GM19099 (cell line): ENCODE results near the gene ARSK.

ENCODE experiments used
- POLR2A ChIP-seq: IDR thresholded peaks from 3 replicates; pipeline ENCODE4 v1.6.1; 2011; ENCODE audit warnings: low read depth; ENCODE audit not compliant: insufficient read length; ENCODE audit errors: extremely low read depth

The ARSK gene

GRCh38 chr5:95609711-95610110 is 54.8 kb downstream of the ARSK start:
- TF ChIP-seq POLR2A, result no peak

GRCh38 chr5:95610546-95610945 is 55.6 kb downstream of the ARSK start:
- TF ChIP-seq POLR2A, result no peak

- no peak for TF ChIP-seq POLR2A
Observed at GRCh38 chr5:95611396-95611795, 56.5 kb downstream of the ARSK start.

DNA sequence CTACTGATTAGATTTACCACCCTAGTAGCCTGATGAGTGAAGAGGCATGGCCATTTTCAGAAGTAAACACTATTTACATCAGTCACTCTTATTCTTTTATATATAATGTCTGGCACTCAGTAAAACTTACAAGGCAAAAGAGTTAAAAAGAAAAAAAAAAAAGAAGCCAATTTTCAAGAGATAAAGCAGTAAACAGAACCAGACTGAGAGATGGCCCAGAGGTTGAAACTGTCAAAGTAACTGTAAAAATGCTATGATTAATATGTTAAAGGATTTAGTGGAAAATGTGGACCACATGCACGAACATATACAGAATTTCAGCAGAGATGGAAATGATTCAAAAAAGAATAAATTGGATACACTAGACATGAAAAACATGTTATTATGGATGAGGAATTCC is 58.6 kb downstream of the ARSK start:
- TF ChIP-seq POLR2A, result no peak

- no peak for TF ChIP-seq POLR2A
Observed at GRCh38 chr5:95615164-95615467, 60.2 kb downstream of the ARSK start.

GRCh38 chr5:95617057-95617456 is 62.2 kb downstream of the ARSK start:
- TF ChIP-seq POLR2A, result no peak

- no peak for TF ChIP-seq POLR2A
Observed at GRCh38 chr5:95619096-95619495, 64.2 kb downstream of the ARSK start.

GRCh38 chr5:95619514-95620029 is 64.7 kb downstream of the ARSK start:
- TF ChIP-seq POLR2A, result no peak

DNA sequence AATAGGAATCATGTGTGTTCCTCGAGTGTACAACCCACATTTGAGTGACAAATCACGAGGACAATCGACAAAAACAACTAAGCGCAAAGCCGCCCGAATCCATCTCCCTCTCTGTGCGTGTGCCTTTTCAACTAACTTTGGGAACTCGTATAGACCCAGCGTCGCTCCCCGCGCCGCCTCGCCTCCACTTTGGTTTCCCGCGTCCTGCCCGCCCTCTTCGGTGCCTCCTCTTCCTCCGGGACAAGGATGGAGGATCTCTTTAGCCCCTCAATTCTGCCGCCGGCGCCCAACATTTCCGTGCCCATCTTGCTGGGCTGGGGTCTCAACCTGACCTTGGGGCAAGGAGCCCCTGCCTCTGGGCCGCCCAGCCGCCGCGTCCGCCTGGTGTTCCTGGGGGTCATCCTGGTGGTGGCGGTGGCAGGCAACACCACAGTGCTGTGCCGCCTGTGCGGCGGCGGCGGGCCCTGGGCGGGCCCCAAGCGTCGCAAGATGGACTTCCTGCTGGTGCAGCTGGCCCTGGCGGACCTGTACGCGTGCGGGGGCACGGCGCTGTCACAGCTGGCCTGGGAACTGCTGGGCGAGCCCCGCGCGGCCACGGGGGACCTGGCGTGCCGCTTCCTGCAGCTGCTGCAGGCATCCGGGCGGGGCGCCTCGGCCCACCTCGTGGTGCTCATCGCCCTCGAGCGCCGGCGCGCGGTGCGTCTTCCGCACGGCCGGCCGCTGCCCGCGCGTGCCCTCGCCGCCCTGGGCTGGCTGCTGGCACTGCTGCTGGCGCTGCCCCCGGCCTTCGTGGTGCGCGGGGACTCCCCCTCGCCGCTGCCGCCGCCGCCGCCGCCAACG is 65.3 kb downstream of the ARSK start, which contains the start of gene GPR150:
GPR150 (plus strand) TSS at position 58 of the 840 bp plus-strand sequence; CDS start at position 247, 189 bp downstream.
- peak; percentile 42 for TF ChIP-seq POLR2A

DNA sequence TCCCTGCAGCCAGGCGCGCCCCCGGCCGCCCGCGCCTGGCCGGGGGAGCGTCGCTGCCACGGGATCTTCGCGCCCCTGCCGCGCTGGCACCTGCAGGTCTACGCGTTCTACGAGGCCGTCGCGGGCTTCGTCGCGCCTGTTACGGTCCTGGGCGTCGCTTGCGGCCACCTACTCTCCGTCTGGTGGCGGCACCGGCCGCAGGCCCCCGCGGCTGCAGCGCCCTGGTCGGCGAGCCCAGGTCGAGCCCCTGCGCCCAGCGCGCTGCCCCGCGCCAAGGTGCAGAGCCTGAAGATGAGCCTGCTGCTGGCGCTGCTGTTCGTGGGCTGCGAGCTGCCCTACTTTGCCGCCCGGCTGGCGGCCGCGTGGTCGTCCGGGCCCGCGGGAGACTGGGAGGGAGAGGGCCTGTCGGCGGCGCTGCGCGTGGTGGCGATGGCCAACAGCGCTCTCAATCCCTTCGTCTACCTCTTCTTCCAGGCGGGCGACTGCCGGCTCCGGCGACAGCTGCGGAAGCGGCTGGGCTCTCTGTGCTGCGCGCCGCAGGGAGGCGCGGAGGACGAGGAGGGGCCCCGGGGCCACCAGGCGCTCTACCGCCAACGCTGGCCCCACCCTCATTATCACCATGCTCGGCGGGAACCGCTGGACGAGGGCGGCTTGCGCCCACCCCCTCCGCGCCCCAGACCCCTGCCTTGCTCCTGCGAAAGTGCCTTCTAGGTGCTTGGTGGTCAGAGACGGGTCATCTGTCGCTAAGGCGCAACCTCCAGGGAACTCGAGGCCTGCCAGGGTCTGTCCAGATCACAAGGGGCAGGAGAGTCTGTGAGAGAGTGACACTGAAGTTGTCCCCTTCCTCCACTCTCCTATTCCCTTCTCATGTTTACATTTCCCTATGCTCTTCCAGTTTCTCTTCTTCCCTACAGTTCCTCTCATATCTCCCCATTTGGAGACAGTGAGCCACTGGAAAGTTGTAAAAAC is 66.3 kb downstream of the ARSK start:
- no peak for TF ChIP-seq POLR2A

GRCh38 chr5:95621839-95622629 is 67.1 kb downstream of the ARSK start:
- TF ChIP-seq POLR2A, result no peak

GRCh38 chr5:95623706-95624105 is 68.8 kb downstream of the ARSK start:
- no peak for TF ChIP-seq POLR2A

GRCh38 chr5:95624368-95624767 is 69.5 kb downstream of the ARSK start:
- no peak for TF ChIP-seq POLR2A

DNA sequence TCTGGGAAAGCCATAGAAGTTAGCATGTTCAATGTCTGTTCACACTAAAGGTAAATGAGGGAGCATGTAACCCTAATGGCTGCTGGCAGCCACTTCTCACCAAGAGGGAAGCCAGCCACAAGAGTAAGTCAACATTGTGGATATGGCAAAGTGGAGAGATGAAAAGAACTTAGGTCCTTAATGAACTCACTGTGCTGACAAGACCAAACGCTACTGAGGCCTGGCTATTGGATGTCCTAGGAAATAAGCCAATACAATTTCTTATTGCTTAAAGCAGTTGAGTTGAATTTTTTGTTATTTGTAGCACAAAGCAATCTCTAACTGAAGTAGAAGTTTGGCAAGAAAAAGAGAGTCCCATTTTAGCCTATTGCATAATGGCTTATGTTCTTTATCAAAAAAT is 71.8 kb downstream of the ARSK start:
- no peak for TF ChIP-seq POLR2A
